ENCODE results near the gene MXRA8.

MXRA8 gene

GRCh38 chr1:1343811-1344421, 14.4 kb downstream of the MXRA8 start:
- no peaks in the 10 kb centered on the region for H3K9me3 ChIP-seq (ENCODE audit: insufficient read depth, low read length)
- H3K4me3 ChIP-seq (ENCODE audit: insufficient read depth, low read length, poor library complexity, severe bottlenecking) = no peak overlapping the region
- no peak overlapping the region for H3K27ac ChIP-seq (ENCODE audit: low read depth, low read length)
- no peaks in the 10 kb centered on the region for H3K27me3 ChIP-seq (ENCODE audit: low read length)
- no peak overlapping the region for H3K4me2 ChIP-seq (ENCODE audit: low read depth, low read length, poor library complexity, severe bottlenecking)
- no peak overlapping the region for H3K9ac ChIP-seq (ENCODE audit: low read length)
- H3K79me2 ChIP-seq (ENCODE audit: insufficient read depth, low read length) = peaks cover 6% of the 10 kb centered on the region; the same call in 1 of the 2 replicates
- H3F3A ChIP-seq (ENCODE audit: insufficient read depth) = no peaks in the 10 kb centered on the region
- no peak for TF ChIP-seq CTCF (IDR thresholded peaks at IDR 0.05; ENCODE audit: insufficient read depth, low read length, poor library complexity, severe bottlenecking)
- TF ChIP-seq EZH2phosphoT487 (conservative IDR thresholded peaks at IDR 0.05; ENCODE audit: low read length) = no peak
- H4K20me1 ChIP-seq (ENCODE audit: low read depth, low read length) = no peaks in the 10 kb centered on the region
- H2AFZ ChIP-seq (ENCODE audit: low read depth, low read length, severe bottlenecking) = no peak overlapping the region
- no peaks in the 10 kb centered on the region for H3K36me3 ChIP-seq (ENCODE audit: low read length)
- H3K9me2 ChIP-seq (replicated peaks; ENCODE audit: insufficient read depth, low read length) = no peaks in the 10 kb centered on the region

GRCh38 chr1:1342584-1343115, 15.7 kb downstream of the MXRA8 start:
- no peak overlapping the region for H3K4me3 ChIP-seq (ENCODE audit: insufficient read depth, low read length, poor library complexity, severe bottlenecking)
- H3K4me2 ChIP-seq (ENCODE audit: low read depth, low read length, poor library complexity, severe bottlenecking) = no peak overlapping the region

DNA sequence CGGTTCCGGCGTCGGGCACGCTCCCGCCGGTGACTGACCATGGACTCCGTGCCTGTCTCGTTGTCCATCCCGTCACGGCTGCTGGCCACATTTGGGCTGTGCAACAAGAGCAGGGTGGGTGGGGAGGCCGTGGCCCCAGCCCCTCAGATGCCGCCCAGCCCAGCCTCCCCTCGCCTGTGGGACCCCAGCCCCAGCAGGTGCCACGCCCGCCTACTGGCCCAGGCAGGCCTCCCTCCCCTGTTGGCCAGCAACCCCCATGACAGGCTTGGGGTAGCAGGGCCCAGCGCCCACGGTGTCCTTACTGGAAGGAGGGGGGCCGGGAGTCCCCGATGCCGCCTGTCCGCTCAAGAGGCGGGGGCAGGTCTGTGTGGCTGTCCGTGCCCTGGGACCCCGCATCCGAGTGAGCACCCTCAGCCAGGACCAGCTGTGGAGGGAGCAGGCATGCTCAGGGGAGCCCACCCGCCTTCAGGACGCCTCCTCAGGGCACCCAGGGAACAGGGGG, 16.2 kb downstream of the MXRA8 start:
- Histone ChIP-seq H3F3A (ENCODE audit: insufficient read depth) (no peaks in the 10 kb centered on the region), H3K4me3 (ENCODE audit: insufficient read depth, low read length, poor library complexity, severe bottlenecking) (no peak overlapping the region), H3K4me2 (ENCODE audit: low read depth, low read length, poor library complexity, severe bottlenecking) (no peak overlapping the region), H3K9me2 (replicated peaks; ENCODE audit: insufficient read depth, low read length) (no peaks in the 10 kb centered on the region), H3K9ac (ENCODE audit: low read length) (no peak overlapping the region), H2AFZ (ENCODE audit: low read depth, low read length, severe bottlenecking) (no peak overlapping the region), H3K27me3 (ENCODE audit: low read length) (no peaks in the 10 kb centered on the region), H3K36me3 (ENCODE audit: low read length) (no peaks in the 10 kb centered on the region), H3K27ac (ENCODE audit: low read depth, low read length) (no peak overlapping the region), H4K20me1 (ENCODE audit: low read depth, low read length) (no peaks in the 10 kb centered on the region), H3K9me3 (ENCODE audit: insufficient read depth, low read length) (no peaks in the 10 kb centered on the region), H3K79me2 (ENCODE audit: insufficient read depth, low read length) (peaks cover 6% of the 10 kb centered on the region; the same call in 1 of the 2 replicates)
- no peak for TF ChIP-seq CTCF (IDR thresholded peaks at IDR 0.05; ENCODE audit: insufficient read depth, low read length, poor library complexity, severe bottlenecking)
- TF ChIP-seq EZH2phosphoT487 (conservative IDR thresholded peaks at IDR 0.05; ENCODE audit: low read length) = no peak

More at GRCh38 chr1:1342584-1343115, 15.7 kb downstream of the MXRA8 start:
- Histone ChIP-seq H3K27ac (ENCODE audit: low read depth, low read length) (no peak overlapping the region), H3F3A (ENCODE audit: insufficient read depth) (no peaks in the 10 kb centered on the region), H3K9me2 (replicated peaks; ENCODE audit: insufficient read depth, low read length) (no peaks in the 10 kb centered on the region), H3K27me3 (ENCODE audit: low read length) (no peaks in the 10 kb centered on the region), H4K20me1 (ENCODE audit: low read depth, low read length) (no peaks in the 10 kb centered on the region), H3K9me3 (ENCODE audit: insufficient read depth, low read length) (no peaks in the 10 kb centered on the region), H3K36me3 (ENCODE audit: low read length) (no peaks in the 10 kb centered on the region), H3K79me2 (ENCODE audit: insufficient read depth, low read length) (peaks cover 6% of the 10 kb centered on the region; the same call in 1 of the 2 replicates), H3K9ac (ENCODE audit: low read length) (no peak overlapping the region), H2AFZ (ENCODE audit: low read depth, low read length, severe bottlenecking) (no peak overlapping the region)
- TF ChIP-seq EZH2phosphoT487 (conservative IDR thresholded peaks at IDR 0.05; ENCODE audit: low read length) (no peak), CTCF (IDR thresholded peaks at IDR 0.05; ENCODE audit: insufficient read depth, low read length, poor library complexity, severe bottlenecking) (no peak)
